ENCODE results near the gene CADM2. TPM values are rescaled to one million over a fixed set of nuclear protein-coding genes. Genes with fewer than 3 reads are reported as not detected.

The CADM2 gene
- total RNA-seq, 1 experiment from 2014 or later: 10.9 TPM

- Histone ChIP-seq H3T11ph (ENCODE audit: low read length) (no peak overlapping the region), H3K23ac (ENCODE audit: insufficient read length, low read depth, low read length) (no peak overlapping the region), H2BK12ac (ENCODE audit: insufficient read length, low read depth, low read length) (no peak overlapping the region), H4K91ac (ENCODE audit: insufficient read length, low read depth, low read length) (no peak overlapping the region), H4K20me1 (ENCODE audit: control insufficient read depth, insufficient read depth, insufficient read length) (no peaks in the 10 kb centered on the region), H3K27ac (ENCODE audit: insufficient read length, low read depth, low read length) (no peak overlapping the region), H3K23me2 (ENCODE audit: insufficient read length, low read depth, low read length, poor library complexity, severe bottlenecking) (no peaks in the 10 kb centered on the region), H3K27me3 (ENCODE audit: insufficient read depth, low read length) (no peaks in the 10 kb centered on the region), H3K9ac (ENCODE audit: extremely low read depth, insufficient read length, low read length) (no peak overlapping the region), H2BK5ac (ENCODE audit: insufficient read length, low read length) (no peak overlapping the region), H3K79me1 (ENCODE audit: insufficient read depth, low read depth, low read length, poor library complexity, severe bottlenecking) (no peaks in the 10 kb centered on the region), H3K9me3 (ENCODE audit: control insufficient read depth, low read depth, low read length) (no peaks in the 10 kb centered on the region), H4K8ac (replicated peaks; ENCODE audit: insufficient read length, low read depth, low read length) (no peak overlapping the region), H3K56ac (ENCODE audit: insufficient read length, low read depth, low read length) (no peak overlapping the region), H3K4me2 (ENCODE audit: insufficient read depth, insufficient read length, low read length) (no peak overlapping the region), H2BK120ac (ENCODE audit: low read depth, low read length, poor library complexity, severe bottlenecking) (no peak overlapping the region), H2BK15ac (ENCODE audit: low read depth, low read length) (no peak overlapping the region), H4K5ac (ENCODE audit: insufficient read length, low read depth, low read length) (no peak overlapping the region), H3K79me2 (ENCODE audit: insufficient read depth, low read length) (no peaks in the 10 kb centered on the region), H3K14ac (ENCODE audit: insufficient read depth, low read length) (no peak overlapping the region), H3K18ac (ENCODE audit: insufficient read length, low read depth, low read length) (no peak overlapping the region), H2AFZ (ENCODE audit: low read length) (no peak overlapping the region), H2BK20ac (ENCODE audit: low read depth, low read length, poor library complexity, severe bottlenecking) (no peak overlapping the region), H3K4ac (ENCODE audit: low read depth, low read length) (no peak overlapping the region), H2AK5ac (ENCODE audit: insufficient read length, low read length) (no peak overlapping the region), H3K4me1 (ENCODE audit: insufficient read depth, low read length) (no peaks in the 10 kb centered on the region)
- no peaks in the 10 kb centered on the region for H3K36me3 Mint-ChIP-seq (ENCODE audit: insufficient read depth in 1 of 3, low read depth in 3 of 3)
- H3K4me3 Mint-ChIP-seq: no peak overlapping the region
- H3K9me3 Mint-ChIP-seq: no peaks in the 10 kb centered on the region
- no peak overlapping the region for H3K27ac Mint-ChIP-seq
- WGBS (ENCODE audit: extremely low coverage, insufficient read length, low lambda C conversion rate): no CpG with 5 or more reads among the region's 1 CpG
- TF ChIP-seq CTCF (conservative IDR thresholded peaks at IDR 0.05): no peak
- no peaks in the 10 kb centered on the region for H3K27me3 Mint-ChIP-seq (ENCODE audit: low read depth)
- peaks cover under 1 to 7% of the 10 kb centered on the region in 2 experiments for H3K4me1 Mint-ChIP-seq
- DNase-seq: no peak
Observed at GRCh38 chr3:85068911-85069310, 110.1 kb downstream of the CADM2 start.

Data from H9 (cell line).